Stimulated activated CD4-positive, alpha-beta T cell treated with anti-CD3 and anti-CD28 coated beads, Interleukin-4, amount 100 ng/mL, for 24 hours (primary cell): ENCODE results near the gene CCHCR1.
A peak's percentile ranks its signal among the peaks of the same experiment; 100 is the strongest.
"Not testable (repeated sequence)": the region's sequence is repeated elsewhere in the genome, so short reads cannot be mapped to it uniquely, and the experiment has no call there.

Experiments used
- DNase-seq: peaks from one replicate; pipeline ENCODE4 v3.0.0-alpha.2; 2020

The CCHCR1 gene, protein sequence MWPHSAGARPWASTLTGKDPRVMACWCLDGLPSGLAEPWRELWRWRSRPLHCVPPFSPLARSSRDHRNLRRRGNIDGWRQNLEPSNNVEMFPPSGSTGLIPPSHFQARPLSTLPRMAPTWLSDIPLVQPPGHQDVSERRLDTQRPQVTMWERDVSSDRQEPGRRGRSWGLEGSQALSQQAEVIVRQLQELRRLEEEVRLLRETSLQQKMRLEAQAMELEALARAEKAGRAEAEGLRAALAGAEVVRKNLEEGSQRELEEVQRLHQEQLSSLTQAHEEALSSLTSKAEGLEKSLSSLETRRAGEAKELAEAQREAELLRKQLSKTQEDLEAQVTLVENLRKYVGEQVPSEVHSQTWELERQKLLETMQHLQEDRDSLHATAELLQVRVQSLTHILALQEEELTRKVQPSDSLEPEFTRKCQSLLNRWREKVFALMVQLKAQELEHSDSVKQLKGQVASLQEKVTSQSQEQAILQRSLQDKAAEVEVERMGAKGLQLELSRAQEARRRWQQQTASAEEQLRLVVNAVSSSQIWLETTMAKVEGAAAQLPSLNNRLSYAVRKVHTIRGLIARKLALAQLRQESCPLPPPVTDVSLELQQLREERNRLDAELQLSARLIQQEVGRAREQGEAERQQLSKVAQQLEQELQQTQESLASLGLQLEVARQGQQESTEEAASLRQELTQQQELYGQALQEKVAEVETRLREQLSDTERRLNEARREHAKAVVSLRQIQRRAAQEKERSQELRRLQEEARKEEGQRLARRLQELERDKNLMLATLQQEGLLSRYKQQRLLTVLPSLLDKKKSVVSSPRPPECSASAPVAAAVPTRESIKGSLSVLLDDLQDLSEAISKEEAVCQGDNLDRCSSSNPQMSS

DNA sequence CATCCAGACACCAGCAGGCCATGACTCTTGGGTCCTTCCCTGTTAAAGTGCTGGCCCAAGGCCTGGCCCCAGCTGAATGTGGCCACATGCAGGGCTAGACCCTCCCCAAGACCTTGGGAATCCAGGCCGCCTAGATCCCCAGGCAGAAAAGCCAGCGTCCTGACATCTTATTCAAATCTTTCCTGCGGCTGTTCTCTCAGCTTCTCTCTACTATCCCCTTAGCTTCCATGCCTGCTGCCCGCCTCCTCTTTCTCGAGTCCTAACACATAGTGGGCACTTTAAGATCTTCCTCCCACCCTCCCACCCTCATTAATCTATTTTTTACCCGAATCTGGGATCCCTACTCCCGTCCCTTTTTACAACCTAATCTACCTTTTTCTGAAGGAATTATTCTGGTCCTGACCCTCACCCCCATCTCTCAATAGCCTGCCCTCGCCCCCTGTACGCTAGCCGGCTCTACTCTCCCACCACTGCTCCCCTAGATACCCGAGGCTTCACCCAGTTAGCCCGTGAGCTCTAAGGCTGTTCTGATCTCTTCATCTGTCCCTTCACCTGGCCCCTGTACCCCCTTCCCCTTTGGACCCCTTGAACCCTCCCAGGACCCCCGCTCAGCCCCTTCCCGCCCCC is at the start of gene CCHCR1:
Gene CCHCR1, minus strand, starts transcription at position 290 of the 627 bp plus-strand sequence. Its CDS starts 202 bp downstream, at position 88.
- DNase-seq: no peak

DNA sequence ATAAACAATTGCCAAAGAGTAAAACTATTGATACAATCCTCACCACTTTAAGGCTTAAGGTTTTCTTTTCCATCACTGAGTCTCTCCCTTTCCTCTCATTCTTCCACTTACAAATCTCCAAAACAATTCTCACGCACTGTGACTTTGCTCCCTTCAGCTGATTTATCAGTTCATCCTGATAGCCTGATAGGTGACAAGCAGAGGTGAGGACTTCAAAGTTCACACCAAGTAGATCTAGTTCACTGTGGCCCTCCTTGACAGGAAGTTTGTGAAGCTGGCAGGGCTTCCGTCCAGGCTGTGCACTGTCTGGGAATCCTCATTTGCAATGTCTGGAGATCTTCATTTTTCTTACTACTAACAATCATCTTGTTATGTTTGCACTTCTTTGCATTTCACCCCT is 48.0 kb upstream of the CCHCR1 start:
- DNase-seq: no peak

DNA sequence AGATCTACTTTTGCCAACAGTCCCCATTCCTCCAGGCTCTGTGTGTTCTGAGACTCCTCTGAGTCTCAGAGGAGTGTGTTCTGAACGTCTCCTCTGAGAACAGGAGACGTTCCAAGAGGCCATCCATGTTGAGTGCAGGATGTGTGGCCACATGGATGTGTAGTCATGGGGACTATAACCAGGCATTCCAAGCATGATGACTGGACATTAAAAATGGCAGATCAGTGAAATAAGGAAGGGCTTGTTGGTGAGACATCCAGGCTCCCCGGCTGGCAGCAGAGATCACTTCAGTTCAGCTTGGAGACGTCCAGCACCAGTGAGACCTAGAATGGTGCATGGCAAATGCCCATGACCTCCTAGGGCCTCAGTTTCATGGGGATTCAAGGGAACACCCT is 47.1 kb upstream of the CCHCR1 start:
- DNase-seq: no peak

DNA sequence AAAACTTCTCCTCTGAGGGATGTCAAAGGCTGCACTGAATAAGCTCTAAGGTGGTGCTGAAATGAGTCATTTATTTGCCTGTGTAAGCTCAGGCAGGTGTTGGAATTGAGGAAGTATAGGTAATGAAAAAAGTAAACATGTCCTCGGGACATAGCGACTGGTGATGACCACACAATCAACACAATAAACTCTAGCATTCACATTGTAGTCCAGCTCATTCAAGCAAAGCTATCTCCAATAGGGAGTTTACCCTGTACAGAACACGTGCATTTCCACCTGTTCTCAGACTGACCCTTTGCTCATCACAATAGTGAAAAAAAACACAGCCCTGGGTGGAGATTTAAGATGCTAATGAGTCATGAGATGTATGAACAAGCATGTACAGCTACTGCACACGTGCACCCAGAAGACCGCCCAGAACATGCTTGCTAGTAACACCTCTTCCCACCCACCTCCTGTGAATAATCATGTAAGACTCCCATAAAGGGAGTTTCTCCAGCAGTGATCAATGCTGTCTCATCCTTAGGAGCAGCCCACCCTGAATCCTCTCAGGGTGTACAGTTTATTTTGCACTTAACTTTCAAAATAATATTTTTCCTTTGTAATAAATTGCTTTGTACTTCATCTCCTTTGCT is 45.9 kb upstream of the CCHCR1 start:
- peak; percentile 79 for DNase-seq

DNA sequence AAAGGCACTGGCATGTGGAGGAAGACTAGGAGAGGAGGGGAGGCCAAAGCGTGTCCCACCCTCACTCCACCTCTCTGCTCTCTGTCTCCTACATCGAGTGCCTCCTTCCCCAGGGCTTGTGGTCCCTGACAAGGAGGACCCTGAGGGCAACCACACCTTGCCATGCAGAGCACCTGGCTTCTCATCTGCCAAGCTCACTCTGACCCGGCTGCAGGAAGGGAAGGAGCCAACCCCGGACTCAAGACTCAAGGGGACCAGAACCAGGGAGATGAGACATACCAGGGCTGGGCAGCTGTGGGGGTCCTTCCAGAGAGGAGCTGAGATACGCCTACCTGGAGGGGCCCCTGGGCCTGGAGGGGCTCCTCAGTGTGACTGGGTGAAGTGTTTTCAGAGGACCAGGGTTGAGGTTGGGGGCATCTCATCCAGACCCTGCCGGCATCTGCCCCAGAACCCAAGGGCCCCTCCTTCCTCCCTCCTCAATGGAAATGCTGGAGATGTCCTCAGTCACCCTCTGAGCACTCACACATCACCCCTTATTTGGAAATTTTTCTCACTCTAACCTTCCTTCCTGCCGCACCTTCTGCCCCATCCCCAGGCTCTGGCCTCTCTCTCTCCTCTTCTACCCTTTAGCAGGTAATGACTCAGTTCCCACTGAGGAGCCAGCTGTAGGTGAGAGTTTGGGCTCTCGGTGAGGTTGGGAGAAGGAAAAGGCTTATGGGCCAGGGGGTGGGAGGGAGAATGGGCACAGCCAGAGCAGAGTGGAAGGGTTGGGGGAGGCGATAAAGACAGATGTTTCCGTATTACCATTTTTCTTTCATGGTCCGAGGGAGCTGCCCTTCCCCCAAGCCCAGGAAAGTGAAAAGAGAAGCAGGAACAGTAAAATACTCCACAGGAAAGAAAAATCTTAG is 44.9 kb upstream of the CCHCR1 start:
- DNase-seq: no peak

DNA sequence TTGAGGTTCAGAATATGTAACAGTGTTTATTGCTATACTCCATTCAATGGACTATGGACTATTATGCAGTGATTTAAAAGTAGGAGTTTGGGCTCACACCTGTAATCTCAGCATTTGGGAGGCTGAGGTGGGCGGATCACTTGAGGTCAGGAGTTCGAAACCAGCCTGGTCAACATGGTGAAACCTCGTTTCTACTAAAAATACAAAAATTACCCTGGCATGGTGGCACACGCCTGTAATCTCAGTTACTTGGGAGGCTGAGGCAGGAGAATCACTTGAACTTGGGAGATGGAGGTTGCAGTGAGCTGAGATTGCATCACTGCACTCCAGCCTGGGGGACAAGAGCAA is 41.5 kb upstream of the CCHCR1 start:
- DNase-seq: not testable (repeated sequence)

DNA sequence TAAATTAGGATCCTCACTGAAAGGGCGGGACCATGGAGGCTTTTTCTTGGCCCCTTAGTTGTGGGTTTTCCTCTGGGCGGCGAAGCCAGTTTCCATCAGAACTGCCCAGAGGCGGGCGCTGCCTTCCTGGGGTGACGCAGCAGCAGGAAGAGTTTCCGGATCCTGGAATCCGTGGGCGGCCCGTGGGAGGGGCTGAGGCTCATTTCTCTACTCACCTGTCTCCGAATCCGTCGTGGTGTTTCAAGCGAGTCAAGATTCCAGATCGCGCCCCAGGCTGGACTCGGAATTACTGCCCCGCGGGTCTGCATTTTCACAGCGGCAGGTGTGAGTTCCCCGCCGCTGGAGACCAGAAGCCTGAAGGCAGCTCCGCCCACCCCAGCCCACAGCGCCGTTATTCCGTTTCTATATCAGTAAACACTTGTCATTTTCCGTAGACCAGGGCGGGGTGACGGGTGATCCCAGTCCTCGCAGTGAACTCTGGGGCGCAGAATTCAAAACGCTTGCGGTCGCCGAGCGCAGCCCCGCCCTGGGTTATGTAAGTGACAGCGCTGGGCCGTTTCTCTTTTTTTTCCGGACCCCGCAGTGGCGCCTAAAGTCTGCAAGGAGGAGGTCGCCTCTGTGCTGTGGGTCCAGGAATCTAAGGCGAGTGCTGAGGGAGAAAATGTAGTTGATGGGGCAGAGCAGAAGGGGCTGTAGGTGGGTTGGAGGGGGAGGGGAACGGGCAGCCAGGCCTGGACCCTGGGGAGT is 40.1 kb upstream of the CCHCR1 start:
- peak; percentile 95 for DNase-seq

DNA sequence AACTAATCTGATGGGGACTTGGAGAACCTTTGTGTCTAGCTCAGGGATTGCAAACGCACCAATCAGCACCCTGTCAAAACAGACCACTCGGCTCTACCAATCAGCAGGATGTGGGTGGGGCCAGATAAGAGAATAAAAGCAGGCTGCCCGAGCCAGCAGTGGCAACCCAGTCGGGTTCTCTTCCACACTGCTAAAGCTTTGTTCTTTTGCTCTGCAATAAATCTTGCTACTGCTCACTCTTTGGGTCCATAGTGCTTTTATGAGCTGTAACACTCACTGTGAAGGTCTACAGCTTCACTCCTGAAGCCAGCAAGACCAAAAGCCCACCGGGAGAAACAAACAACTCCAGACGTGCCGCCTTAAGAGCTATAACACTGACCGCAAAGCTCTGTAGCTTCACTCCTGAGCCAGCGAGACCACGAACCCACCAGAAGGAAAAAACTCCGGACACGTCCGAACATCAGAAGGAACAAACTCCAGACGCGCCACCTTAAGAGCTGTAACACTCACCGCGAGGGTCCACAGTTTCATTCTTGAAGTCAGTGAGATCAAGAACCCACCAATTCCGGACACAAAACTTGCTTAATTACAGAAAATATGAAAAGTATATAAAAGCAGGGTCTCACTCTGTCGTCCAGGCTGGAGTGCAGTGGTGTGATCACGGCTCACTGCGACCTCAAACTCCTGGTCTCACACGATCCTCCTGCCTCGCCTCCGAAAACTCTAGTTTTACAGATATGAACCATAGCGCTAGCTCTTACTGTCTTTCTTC is 38.8 kb upstream of the CCHCR1 start:
- DNase-seq: not testable (repeated sequence)

DNA sequence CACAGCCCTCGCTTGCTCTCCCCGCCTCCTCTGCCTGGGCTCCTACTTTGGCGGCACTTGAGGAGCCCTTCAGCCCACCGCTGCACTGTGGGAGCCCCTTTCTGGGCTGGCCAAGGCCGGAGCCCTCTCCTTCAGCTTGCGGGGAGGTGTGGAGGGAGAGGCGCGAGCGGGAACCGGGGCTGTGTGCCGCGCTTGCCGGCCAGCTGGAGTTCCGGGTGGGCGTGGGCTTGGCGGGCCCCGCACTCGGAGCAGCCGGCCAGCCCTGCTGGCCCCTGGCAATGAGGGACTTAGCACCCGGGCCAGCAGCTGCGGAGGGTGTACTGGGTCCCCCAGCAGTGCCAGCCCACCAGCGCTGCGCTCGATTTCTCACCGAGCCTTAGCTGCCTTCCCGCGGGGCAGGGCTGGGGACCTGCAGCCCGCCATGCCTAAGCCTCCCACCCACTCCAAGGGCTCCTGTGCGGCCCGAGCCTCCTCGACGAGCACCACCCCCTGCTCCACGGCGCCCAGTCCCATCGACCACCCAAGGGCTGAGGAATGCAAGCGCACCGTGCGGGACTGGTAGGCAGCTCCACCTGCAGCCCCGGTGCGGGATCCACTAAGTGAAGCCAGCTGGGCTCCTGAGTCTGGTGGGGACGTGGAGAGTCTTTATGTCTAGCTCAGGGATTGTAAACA is 37.8 kb upstream of the CCHCR1 start:
- DNase-seq: not testable (repeated sequence)

DNA sequence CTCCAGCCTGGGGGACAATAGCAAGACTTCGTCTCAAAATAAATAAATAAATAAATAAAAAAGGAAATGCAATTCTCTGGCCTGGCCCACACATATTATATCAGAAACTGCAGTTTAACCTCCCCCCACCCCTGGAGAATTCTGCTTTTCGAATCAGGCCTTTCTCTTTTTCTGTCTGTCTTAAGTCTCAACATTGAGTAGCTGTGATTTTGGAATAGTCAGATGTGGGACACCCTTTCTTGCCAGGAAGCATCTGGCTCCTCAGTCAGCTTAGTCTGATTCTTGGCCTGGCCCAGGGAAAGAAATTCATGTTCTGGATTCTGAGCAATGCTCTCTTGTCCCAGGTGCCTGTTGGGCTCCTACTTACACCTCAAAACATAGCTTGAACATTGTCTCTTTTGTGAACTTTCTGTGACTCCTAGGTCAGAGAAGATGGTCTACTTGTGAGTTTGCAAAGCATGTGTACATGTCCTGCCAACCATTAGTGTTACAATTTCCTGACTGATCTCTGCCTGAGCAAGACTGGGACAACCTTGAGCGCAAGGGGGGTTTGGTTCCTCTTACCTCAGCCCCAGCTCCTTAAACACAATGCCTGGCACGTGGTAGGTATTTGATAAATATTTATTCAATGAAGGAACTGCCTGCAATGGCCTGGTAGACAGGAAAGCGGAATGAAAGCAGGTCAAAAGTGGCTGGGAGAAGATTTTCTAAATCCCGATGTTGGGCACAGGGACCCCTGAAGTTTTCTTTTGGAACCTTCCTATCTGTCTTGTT is 36.6 kb upstream of the CCHCR1 start:
- no peak for DNase-seq

DNA sequence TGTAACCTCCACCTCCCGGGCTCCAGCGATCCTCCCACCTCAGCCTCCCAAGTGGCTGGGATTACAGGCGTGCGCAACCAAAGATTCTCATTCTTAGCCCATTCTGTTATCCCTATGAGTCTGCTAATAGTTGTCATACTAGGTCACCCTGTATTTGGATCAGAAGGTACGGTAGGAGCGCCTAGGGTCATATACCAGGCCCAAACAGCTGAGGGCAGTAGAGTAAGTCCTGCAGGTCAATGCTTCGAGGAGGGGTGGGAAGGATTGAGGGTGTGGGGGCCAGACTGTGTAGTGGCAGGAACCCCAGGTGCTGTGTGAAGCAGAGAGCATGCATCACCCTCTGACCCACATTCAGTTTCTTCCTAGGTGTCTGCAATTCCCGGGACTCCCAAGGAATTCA is 35.6 kb upstream of the CCHCR1 start:
- DNase-seq: no peak

DNA sequence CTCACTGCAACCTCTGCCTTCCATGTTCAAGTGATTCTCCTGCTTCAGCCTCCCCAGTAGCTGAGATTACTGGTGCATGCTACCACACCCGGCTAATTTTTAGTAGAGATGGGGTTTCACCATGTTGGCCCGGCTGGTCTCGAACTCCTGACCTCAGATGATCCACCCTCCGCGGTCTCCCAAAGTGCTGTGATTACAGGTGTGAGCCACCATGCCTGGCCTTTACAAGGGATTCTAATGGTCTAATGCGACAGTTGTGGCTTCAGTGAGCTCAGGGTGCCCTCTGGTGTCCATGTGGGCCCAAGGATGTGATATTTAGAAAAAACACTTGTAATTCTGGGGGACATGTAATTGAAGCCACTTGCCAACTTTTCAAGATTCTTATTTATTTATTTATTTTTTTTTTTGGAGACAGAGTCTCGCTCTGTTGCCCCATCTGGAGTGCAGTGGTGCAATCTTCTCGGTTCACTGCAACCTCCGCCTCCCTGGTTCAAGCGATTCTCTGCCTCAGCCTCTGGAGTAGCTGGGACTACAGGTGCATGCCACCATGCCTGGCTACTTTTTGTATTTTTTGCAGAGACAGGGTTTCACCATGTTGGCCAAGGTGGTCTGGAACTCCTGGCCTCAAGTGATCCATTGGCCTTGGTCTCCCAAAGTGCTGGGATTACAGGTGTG is 35.0 kb upstream of the CCHCR1 start:
- peak; percentile 67 for DNase-seq

DNA sequence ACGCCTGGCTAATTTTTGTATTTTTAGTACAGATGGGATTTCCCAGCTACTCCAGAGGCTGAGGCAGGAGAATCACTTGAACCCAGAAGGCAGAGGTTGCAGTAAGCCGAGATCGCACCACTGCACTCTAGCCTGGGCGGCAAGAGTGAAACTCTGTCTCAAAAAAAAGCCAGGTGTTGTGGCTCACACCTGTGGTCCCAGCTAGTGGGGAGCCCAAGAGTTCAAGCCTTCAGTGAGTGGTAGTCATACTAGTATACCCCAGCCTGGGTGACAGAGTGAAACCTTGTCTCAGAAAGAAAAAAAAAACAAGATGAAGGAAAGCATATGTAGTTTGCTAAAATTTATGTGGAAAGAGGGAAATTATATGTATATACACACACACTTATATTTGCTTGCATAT is 32.9 kb upstream of the CCHCR1 start:
- no peak for DNase-seq

DNA sequence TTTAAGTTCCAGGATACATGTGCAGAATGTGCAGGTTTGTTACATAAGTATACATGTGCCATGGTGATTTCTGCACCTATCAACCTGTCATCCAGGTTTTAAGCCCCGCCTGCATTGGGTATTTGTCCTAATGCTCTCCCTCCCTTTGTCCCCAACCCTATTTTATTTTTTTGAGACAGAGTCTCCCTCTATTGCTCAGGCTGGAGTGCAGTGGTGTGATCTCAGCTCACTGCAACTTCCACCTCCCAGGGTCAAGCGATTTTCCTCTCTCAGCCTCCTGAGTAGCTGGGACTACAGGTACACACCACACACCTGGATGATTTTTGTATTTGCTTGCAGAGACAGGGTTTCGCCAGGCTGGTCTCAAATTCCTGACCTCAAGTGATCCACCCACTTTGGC is 31.6 kb upstream of the CCHCR1 start:
- DNase-seq: not testable (repeated sequence)

DNA sequence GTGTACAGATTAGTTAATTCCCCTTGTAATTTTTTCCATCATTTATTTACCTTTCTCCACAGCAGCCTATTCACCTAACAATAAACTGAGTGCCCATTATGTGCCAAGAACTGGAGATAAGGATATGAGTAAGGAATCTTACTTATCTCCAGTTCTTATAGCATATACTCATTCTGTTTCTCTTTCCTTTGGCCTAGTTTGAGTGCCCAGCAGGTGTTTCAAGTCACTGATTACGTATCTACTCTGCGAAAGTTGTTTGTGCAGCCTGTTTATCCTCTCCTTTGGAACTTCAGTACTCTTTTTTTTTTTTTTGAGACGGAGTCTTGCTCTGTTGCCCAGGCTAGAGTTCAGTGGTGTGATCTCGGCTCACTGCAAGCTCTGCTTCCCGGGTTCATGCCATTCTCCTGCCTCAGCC is 30.2 kb upstream of the CCHCR1 start:
- DNase-seq: no peak

DNA sequence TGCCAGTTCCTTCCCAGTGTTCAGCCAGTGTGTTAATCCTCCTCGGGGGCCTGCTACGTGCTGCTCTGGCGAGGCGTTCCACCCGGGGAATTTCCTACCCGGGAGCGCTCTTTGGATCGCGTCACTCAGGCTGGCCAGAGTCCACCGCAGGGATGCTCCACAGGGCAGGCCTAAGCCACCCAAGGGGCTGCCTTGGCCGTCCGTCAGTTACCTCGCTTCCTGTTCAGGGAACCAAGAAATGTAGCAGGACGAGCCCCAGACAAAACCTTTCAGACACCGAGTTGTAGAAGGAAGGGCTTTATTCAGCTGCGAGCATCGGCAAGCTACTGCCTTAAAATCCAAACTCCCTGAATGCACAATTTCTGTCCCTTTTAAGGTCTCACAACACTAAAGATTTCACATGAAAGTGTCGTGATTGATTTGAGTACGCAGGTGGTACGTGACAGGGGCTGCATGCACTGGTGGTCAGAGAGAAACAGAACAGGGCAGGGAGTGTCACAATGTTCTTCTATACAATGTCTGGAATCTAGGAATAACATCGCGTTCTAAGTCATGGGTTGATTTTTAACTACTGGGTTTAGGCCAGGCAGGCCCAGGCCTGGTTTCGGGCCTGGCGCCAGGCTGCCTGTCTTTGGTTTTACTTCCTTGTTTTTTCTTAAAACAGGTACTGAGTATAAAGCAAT is 28.6 kb upstream of the CCHCR1 start:
- DNase-seq: no peak

DNA sequence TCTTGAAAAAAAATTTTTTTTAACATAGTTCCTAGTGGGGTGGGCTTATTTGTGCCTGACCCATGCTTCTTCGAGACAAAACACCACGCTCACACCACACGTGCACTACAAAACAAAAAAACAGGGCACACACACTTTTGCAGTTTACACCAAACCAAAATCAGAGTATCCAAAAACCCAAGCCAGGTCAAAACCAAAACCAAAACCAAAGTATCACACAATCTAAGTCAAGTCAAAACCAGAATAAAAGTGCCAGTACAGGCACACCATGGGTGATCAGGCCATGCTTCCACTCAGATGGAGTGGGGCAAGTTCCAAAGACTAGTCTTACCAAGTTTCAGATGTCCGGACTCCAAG is 28.1 kb upstream of the CCHCR1 start:
- not testable (repeated sequence) for DNase-seq

DNA sequence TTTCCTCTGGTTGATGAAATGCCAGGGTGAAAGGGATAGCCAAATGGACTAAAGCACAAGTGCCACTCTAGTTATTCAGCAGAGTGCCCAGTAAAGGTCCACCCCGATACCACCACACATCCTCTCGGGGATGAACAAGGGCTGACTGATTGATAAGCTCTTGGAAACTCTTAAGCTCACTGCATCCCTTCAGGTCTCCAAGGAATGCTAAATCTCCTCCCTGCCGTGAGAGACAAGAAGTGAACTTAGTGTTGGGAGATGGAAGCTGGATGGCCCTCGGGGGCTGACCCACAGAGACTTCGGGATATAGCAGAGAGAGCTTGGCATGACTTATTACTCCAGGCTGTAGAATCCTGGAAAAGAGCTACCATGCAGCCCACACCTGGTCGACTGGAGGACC is 26.3 kb upstream of the CCHCR1 start:
- DNase-seq: not testable (repeated sequence)
